CD4-positive, alpha-beta T cell (primary cell): ENCODE data around the gene GRK5. TPM values are rescaled to one million over a fixed set of nuclear protein-coding genes. Genes with fewer than 3 reads are reported as not detected.

Source experiments
- ATAC-seq: fragments of 200-7000 bp; cut with Tn5 transposase; one replicate; pipeline ENCODE4 v1.10.0; 2022; ENCODE audit warnings: mild to moderate bottlenecking; ENCODE audit not compliant: poor library complexity
- CTCF ChIA-PET: fragments of 350-600 bp; sonication (Branson Sonifier 250); formaldehyde crosslinking; loops from one replicate; lab custom pipeline; 2021; ENCODE audit warnings: antibody characterized with exemption, inconsistent platforms; lab: Charles Lee
- POLR2A ChIA-PET: fragments of 350-600 bp; sonication (Branson Sonifier 250); formaldehyde crosslinking; loops from one replicate; lab custom pipeline; 2021; ENCODE audit warnings: antibody characterized with exemption, inconsistent platforms; lab: Charles Lee
- DNase-seq, 14 experiments: peaks; one replicate each; pipeline ENCODE4 v3.0.0-alpha.2; 2013 to 2020; ENCODE audit warnings: mixed read lengths in 2 of 14
- H3K27ac ChIP-seq, 2 donors: one replicate each; pipeline versions ENCODE4 v1.5.1 to v1.7.0; 2013; ENCODE audit warnings: low read length in 2 of 2, low read depth in 1 of 2, mild to moderate bottlenecking in 1 of 2
- H3K27me3 ChIP-seq, 2 experiments: 1 replicate in 1 of 2; 2 replicates in 1 of 2; pipeline versions ENCODE4 v1.6.1 to v1.7.0; 2013; ENCODE audit warnings: low read length in 2 of 2, control low read depth in 1 of 2, mild to moderate bottlenecking in 1 of 2, moderate library complexity in 1 of 2; ENCODE audit not compliant: insufficient read depth in 2 of 2, control insufficient read depth in 1 of 2
- H3K36me3 ChIP-seq: one replicate; pipeline ENCODE4 v1.6.1; 2013; ENCODE audit warnings: low read length, control low read depth; ENCODE audit not compliant: insufficient read depth
- H3K4me1 ChIP-seq: one replicate; pipeline ENCODE4 v1.6.1; 2013; ENCODE audit warnings: low read length, control low read depth; ENCODE audit not compliant: insufficient read depth
- H3K4me3 ChIP-seq: one replicate; pipeline ENCODE4 v1.5.1; 2013; ENCODE audit warnings: mild to moderate bottlenecking, low read length, moderate library complexity
- H3K9me3 ChIP-seq, 2 experiments: 1 replicate in 1 of 2; 2 replicates in 1 of 2; pipeline versions ENCODE4 v1.6.1 to v1.7.0; 2013; ENCODE audit warnings: low read length in 2 of 2, mild to moderate bottlenecking in 2 of 2, control low read depth in 1 of 2, moderate library complexity in 1 of 2; ENCODE audit not compliant: control insufficient read depth in 1 of 2, insufficient read depth in 1 of 2
- H3K27ac Mint-ChIP-seq: one replicate; pipeline ENCODE4 v1.8.0; 2020; ENCODE audit warnings: mixed read lengths
- H3K27me3 Mint-ChIP-seq: one replicate; pipeline ENCODE4 v1.8.0; 2021; ENCODE audit warnings: mixed read lengths
- H3K36me3 Mint-ChIP-seq: one replicate; pipeline ENCODE4 v1.8.0; 2021; ENCODE audit warnings: low read depth, mixed read lengths
- H3K4me1 Mint-ChIP-seq: one replicate; pipeline ENCODE4 v1.8.0; 2021; ENCODE audit warnings: low read depth, mixed read lengths
- H3K4me3 Mint-ChIP-seq: one replicate; pipeline ENCODE4 v1.8.0; 2020; ENCODE audit warnings: mild to moderate bottlenecking, mixed read lengths
- H3K9me3 Mint-ChIP-seq: one replicate; pipeline ENCODE4 v1.8.0; 2020; ENCODE audit warnings: mixed read lengths
- intact Hi-C, 2 experiments: fragments of 100-400 bp; cut with DNase I in 1 of 2; cut with micrococcal nuclease in 1 of 2; formaldehyde crosslinking; loops; one replicate each; pipeline versions ENCODE4 v1.15.1 to v1.9.0; 2023 to 2025; cut with DNase I, micrococcal nuclease
- total RNA-seq, 174 experiments: library from RNA in 2 of 174; stranded (reverse) in 2 of 174; gene quantifications; one replicate each; pipeline ENCODE4 v1.2.3 and lab custom pipeline; 2021 to 2026
- TF ChIP-seq, protein P1 (sequence below): fragments of 200-600 bp; IDR thresholded peaks from one replicate; pipeline ENCODE4 v1.8.0; 2022; ENCODE audit warnings: antibody characterized with exemption, mild to moderate bottlenecking

Gene GRK5
- total RNA-seq, 2 experiments from 2014 or later: 19.2 to 20.8 TPM

DNA sequence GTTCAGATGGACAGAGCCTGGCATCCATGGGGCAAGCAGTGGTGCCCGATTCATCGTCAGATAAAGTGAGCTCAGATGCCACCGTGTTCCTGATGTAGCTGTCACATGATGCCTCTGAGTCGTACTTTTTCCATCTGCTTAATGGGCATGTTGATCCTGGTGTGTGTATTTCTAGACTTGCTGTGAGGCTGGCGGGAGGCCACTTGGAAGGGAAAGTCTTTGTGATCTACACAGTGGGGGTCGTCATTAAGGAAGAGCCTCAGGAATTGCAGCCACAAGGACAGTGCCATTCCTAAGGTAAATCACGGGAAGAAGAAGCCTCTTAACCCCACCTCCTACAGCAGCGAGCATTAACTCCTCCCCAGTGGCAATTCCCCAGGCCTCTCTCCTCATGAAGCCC is 272.2 kb downstream of the GRK5 start:
- no peaks in the 10 kb centered on the region for H3K9me3 ChIP-seq
- POLR2A ChIA-PET: interaction anchor here (0.6 to 1.9 kb wide), 5 partner anchors 10 to 327 kb away, joined by 3 to 10 read pairs (median 3); no protein-coding TSS in a partner anchor
- peaks cover 34% of the 10 kb centered on the region for H3K4me1 Mint-ChIP-seq
- no peaks in the 10 kb centered on the region for H3K9me3 Mint-ChIP-seq
- intact Hi-C loops: loop anchor here in 1 of 2 experiments (2.0 kb wide), 1 partner anchor 63 kb away; the partner anchor contains the start of gene RGS10
- H3K4me3 Mint-ChIP-seq: no peak overlapping the region
- TF ChIP-seq, protein P1, sequence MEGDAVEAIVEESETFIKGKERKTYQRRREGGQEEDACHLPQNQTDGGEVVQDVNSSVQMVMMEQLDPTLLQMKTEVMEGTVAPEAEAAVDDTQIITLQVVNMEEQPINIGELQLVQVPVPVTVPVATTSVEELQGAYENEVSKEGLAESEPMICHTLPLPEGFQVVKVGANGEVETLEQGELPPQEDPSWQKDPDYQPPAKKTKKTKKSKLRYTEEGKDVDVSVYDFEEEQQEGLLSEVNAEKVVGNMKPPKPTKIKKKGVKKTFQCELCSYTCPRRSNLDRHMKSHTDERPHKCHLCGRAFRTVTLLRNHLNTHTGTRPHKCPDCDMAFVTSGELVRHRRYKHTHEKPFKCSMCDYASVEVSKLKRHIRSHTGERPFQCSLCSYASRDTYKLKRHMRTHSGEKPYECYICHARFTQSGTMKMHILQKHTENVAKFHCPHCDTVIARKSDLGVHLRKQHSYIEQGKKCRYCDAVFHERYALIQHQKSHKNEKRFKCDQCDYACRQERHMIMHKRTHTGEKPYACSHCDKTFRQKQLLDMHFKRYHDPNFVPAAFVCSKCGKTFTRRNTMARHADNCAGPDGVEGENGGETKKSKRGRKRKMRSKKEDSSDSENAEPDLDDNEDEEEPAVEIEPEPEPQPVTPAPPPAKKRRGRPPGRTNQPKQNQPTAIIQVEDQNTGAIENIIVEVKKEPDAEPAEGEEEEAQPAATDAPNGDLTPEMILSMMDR: no peak
- no peak overlapping the region for H3K27ac ChIP-seq
- no peaks in the 10 kb centered on the region for H3K36me3 ChIP-seq
- no peaks in the 10 kb centered on the region for H3K36me3 Mint-ChIP-seq
- H3K27me3 ChIP-seq: no peaks in the 10 kb centered on the region
- CTCF ChIA-PET: interaction anchor here (0.9 to 2.2 kb wide), 2 partner anchors 34 to 64 kb away, joined by 3 to 7 read pairs; partner anchors contain the start of gene RGS10
- no peaks in the 10 kb centered on the region for H3K27me3 Mint-ChIP-seq
- H3K27ac Mint-ChIP-seq: no peak overlapping the region
- no peak for DNase-seq
- H3K4me3 ChIP-seq: no peak overlapping the region
- H3K4me1 ChIP-seq: peaks cover 31% of the 10 kb centered on the region
- ATAC-seq: no peak

DNA sequence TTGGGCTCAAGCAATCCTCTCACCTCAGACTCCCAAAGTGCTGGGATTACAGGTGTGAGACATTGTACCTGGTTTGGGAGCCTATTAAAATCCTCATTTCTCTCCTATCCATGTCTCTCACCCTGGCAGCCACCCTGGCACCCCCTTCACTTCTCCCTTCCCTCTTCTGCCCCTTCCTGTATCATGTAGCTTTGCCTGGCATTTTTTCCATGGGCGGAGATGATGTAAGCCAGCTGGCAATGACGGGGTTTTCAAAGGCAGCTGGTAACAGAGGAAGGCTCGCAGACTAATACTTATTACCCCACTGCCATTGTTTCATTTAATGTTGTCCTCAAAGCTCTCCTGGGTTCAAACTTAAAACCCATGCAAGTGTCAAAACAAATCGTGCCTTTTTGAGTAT is 273.3 kb downstream of the GRK5 start:
- H3K9me3 Mint-ChIP-seq: no peaks in the 10 kb centered on the region
- Histone ChIP-seq H3K36me3 (no peaks in the 10 kb centered on the region), H3K27ac (no peak overlapping the region), H3K4me1 (peaks cover 31% of the 10 kb centered on the region), H3K9me3 (no peaks in the 10 kb centered on the region), H3K27me3 (no peaks in the 10 kb centered on the region), H3K4me3 (no peak overlapping the region)
- ATAC-seq (no peak), DNase-seq (no peak)
- no peak overlapping the region for H3K27ac Mint-ChIP-seq
- H3K27me3 Mint-ChIP-seq: no peaks in the 10 kb centered on the region
- H3K36me3 Mint-ChIP-seq: no peaks in the 10 kb centered on the region
- TF ChIP-seq, protein P1: no peak
- CTCF ChIA-PET: interaction anchor here (1.0 kb wide), 1 partner anchor 9 kb away, joined by 3 read pairs; no protein-coding TSS in a partner anchor
- peaks cover 34% of the 10 kb centered on the region for H3K4me1 Mint-ChIP-seq
- H3K4me3 Mint-ChIP-seq: no peak overlapping the region
- POLR2A ChIA-PET: interaction anchor here (0.8 kb wide), 1 partner anchor 9 kb away, joined by 3 read pairs; no protein-coding TSS in a partner anchor
- intact Hi-C loops: no loop called here

DNA sequence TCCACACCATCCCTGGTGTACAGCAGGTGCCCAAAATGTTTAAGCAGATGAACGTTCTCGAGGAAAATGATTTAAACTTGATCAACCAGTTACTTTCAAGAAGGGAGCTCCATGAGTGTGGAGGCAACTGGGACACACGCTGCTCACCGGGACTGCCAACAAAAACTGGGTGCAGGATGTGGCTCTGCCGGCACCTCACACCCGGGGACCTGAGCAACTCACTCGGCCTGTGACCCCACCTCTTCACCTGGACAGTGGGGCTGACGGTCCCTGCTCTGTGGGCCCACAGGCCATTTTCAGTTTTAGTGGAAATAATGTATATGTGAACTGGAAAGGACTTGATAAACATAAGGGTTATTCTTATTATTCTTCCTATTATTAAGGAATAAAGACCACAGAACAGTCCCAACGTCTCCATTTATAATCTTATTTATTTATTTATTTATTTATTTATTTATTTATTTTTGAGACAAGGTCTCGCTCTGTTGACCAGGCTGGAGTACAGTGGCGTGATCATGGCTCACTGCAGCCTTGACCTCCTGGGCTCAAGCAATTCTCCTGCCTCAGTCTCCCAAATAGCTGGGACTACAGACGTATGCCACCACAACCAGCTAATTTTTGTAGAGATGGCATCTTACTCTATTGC is 274.5 kb downstream of the GRK5 start:
- intact Hi-C loops: no loop called here
- DNase-seq (no peak), ATAC-seq (no peak)
- Mint-ChIP-seq H3K36me3 (no peaks in the 10 kb centered on the region), H3K27ac (no peak overlapping the region), H3K4me3 (no peak overlapping the region), H3K27me3 (no peaks in the 10 kb centered on the region), H3K4me1 (peaks cover 27% of the 10 kb centered on the region), H3K9me3 (no peaks in the 10 kb centered on the region)
- ChIA-PET POLR2A (no interaction called here), CTCF (no interaction called here)
- H3K4me1 ChIP-seq: peaks cover 29% of the 10 kb centered on the region
- no peaks in the 10 kb centered on the region for H3K36me3 ChIP-seq
- TF ChIP-seq, protein P1: no peak
- no peak overlapping the region for H3K4me3 ChIP-seq
- no peaks in the 10 kb centered on the region for H3K9me3 ChIP-seq
- H3K27ac ChIP-seq: no peak overlapping the region
- no peaks in the 10 kb centered on the region for H3K27me3 ChIP-seq
